ENCODE data around the gene UROC1.

GRCh38 chr3:126511291-126511690 lies 6.3 kb downstream of the UROC1 start:
- TF ChIP-seq CTCF (IDR thresholded peaks at IDR 0.05; ENCODE audit: insufficient read depth, low read length) = no peak
- no peak for TF ChIP-seq SPI1 (IDR thresholded peaks at IDR 0.05; ENCODE audit: borderline replicate concordance, low read depth)
- no peak for TF ChIP-seq POLR2AphosphoS5 (IDR thresholded peaks at IDR 0.05; ENCODE audit: low read depth)
- no peak for TF ChIP-seq REST (IDR thresholded peaks at IDR 0.05; ENCODE audit: insufficient replicate concordance, low read depth)
- TF ChIP-seq GABPA (IDR thresholded peaks at IDR 0.05; ENCODE audit: low read depth) = no peak

Measured in HL-60 (cell line).